ENCODE data around the gene SIRPB2.

The SIRPB2 gene

GRCh38 chr20:1491281-1491840 is at the start of gene SIRPB2:
Gene SIRPB2, minus strand, starts transcription at chr20:1491420. Its CDS starts 61 bp downstream, at chr20:1491359.
- peak; percentile 86 to 94 for DNase-seq

- no peak for DNase-seq
Measured at GRCh38 chr20:1539816-1540419, 48.7 kb upstream of the SIRPB2 start.

GRCh38 chr20:1538655-1539054 is 47.4 kb upstream of the SIRPB2 start:
- no peak for DNase-seq

GRCh38 chr20:1537731-1538058 is 46.5 kb upstream of the SIRPB2 start:
- DNase-seq = peak; percentile 87 to 91

- DNase-seq = peak; percentile 51 to 62
Measured at GRCh38 chr20:1536893-1537730, 45.9 kb upstream of the SIRPB2 start.

GRCh38 chr20:1535420-1536175 is 44.4 kb upstream of the SIRPB2 start:
- DNase-seq = peak; percentile 86 to 95

- DNase-seq = peak; percentile 72 to 74
Measured at GRCh38 chr20:1534526-1534925, 43.3 kb upstream of the SIRPB2 start.

GRCh38 chr20:1533059-1533458 is 41.8 kb upstream of the SIRPB2 start:
- DNase-seq = no peak

- DNase-seq = peak; percentile 32 to 42
Measured at GRCh38 chr20:1528811-1529210, 37.6 kb upstream of the SIRPB2 start.

- DNase-seq = no peak
Measured at GRCh38 chr20:1527923-1528322, 36.7 kb upstream of the SIRPB2 start.

- DNase-seq = peak in 1 of 2 donors; percentile 27
Measured at GRCh38 chr20:1526896-1527295, 35.7 kb upstream of the SIRPB2 start.

- DNase-seq = peak in 1 of 2 donors; percentile 33
Measured at GRCh38 chr20:1526310-1526709, 35.1 kb upstream of the SIRPB2 start.

GRCh38 chr20:1524004-1524403 is 32.8 kb upstream of the SIRPB2 start:
- DNase-seq = peak in 1 of 2 donors; percentile 27

GRCh38 chr20:1517010-1517409 is 25.8 kb upstream of the SIRPB2 start:
- DNase-seq = no peak

- no peak for DNase-seq
Measured at GRCh38 chr20:1513801-1514200, 22.6 kb upstream of the SIRPB2 start.

GRCh38 chr20:1509237-1509636 is 18.0 kb upstream of the SIRPB2 start:
- peak; percentile 38 to 55 for DNase-seq

- no peak for DNase-seq
Measured at GRCh38 chr20:1508574-1508973, 17.4 kb upstream of the SIRPB2 start.

GRCh38 chr20:1507276-1507675 is 16.1 kb upstream of the SIRPB2 start:
- DNase-seq = no peak

- DNase-seq = no peak
Measured at GRCh38 chr20:1505871-1506270, 14.7 kb upstream of the SIRPB2 start.

- no peak for DNase-seq
Measured at GRCh38 chr20:1505361-1505760, 14.1 kb upstream of the SIRPB2 start.

GRCh38 chr20:1503564-1504227 is 12.5 kb upstream of the SIRPB2 start:
- peak; percentile 92 to 97 for DNase-seq

- no peak for DNase-seq
Measured at GRCh38 chr20:1500496-1500895, 9.3 kb upstream of the SIRPB2 start.
